RPMI7951 (cell line): ENCODE data around the gene AGXT. TPM values are rescaled to one million over a fixed set of nuclear protein-coding genes. Genes with fewer than 3 reads are reported as not detected.

Experiments used
- DNase-seq: peaks from one replicate; pipeline ENCODE4 v3.0.0-alpha.2; 2012; ENCODE audit warnings: low read depth
- total RNA-seq: library from RNA; depleted of rRNA; stranded (reverse); fragments of >200 nt; shearing (Covaris generic); gene quantifications from 2 replicates; pipeline ENCODE4 v1.2.3, GENCODE V29; 2014

Gene AGXT
- total RNA-seq, 1 experiment from 2014 or later = 0.24 TPM

DNA sequence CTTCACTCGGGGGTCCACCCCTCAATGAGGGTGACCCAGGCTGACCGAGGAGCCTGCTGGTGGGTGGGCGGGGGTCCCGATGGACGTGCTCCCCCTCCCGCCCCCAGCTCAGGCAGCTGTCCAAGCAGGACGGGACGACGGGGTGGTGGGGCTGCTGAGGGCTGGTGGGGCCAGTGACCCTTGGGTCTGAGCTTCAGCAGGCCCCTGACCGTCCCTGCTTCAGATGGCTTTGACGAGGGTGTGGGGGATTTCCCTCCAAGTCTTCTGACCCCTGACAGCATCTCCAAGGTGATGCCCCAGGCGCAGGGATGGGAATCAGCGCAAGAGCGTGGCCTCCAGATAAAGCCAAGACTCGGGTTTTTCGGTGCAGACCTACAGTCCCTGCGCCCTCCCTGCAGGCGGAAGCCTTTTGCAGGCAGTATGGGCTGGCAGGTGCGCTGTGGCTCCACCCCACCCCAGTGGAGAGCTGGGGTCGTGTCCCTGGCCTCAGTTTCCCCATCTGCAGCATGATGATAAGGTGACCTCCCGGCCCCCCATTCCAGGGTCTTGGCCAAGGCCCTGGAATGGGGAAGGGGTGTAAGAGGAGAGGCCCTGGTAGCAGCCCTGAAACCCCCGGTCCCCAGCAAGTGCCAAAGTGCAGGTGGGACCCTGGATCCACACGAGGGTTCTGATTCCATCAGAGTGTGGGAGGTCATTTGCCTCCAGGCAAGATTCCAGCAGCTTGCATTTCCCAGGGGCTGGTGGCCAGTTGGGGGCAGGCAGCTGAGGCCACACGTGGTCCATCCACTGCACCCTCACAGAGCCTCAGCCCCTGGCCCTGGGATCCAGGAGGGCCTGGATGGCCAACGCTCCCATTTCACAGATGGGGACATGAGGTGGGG is 46.3 kb downstream of the AGXT start:
- peak; percentile 75 for DNase-seq

DNA sequence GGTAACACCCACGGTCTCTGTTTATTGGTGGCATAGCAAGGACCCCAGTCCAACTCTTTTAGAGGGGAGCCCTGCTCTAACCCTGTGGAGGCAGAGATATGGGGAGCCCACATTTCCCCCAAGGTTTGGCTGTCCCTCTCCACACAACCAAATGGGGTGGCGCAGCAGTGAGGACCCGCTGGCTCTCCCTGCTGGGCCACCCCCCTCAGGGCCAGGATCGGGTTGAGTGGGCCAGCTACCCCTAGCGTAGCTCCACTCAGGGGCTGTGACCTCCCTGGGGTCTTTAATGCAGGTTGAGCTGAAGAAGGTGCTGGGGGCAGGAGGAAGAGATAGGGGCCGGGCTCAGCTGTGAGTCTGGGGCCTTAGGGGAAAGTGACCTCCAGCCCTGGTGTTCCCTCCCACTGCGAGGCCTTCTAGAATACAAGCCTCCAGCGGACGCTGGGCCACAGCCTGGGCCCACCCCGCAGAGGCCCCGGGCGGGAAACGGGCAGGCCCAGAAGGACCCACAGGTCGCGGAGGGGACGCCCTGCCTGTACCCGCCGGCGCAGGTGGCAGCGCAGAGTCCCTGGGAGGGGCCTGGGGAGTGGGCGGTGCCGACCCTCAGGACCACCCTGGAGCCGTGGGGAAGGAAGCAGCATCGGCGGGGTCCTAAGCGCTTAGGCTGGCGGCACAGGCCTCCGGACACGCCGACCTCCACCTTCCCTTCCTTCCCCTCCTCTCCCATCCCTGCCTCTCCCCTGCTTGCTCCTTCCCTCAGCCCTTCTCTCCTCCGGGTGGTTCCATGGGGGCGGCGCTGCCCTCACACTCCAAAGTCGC is 47.1 kb downstream of the AGXT start:
- no peak for DNase-seq

DNA sequence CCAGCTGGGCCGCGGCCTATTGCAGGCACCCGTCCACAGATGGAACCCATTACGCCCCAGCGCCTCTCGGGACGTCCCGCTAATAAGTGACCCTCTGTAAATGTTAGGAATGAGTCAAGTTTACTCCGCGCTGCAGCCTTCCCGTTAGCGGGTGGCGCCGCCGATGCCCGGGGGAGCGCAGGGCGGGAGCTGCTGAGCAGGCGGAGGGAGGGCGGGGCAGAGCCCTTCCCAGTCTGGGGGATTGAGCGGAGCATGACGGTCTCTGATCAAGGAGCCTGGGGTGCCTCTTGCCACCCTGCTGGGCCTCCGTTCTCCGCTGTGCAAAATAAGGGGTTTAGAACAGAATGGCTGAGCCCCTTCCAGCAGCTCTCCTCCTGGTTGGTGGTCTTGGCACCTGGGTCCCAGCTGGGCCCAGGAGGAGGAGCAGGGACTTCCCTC is 48.0 kb downstream of the AGXT start:
- DNase-seq = peak; percentile 97

DNA sequence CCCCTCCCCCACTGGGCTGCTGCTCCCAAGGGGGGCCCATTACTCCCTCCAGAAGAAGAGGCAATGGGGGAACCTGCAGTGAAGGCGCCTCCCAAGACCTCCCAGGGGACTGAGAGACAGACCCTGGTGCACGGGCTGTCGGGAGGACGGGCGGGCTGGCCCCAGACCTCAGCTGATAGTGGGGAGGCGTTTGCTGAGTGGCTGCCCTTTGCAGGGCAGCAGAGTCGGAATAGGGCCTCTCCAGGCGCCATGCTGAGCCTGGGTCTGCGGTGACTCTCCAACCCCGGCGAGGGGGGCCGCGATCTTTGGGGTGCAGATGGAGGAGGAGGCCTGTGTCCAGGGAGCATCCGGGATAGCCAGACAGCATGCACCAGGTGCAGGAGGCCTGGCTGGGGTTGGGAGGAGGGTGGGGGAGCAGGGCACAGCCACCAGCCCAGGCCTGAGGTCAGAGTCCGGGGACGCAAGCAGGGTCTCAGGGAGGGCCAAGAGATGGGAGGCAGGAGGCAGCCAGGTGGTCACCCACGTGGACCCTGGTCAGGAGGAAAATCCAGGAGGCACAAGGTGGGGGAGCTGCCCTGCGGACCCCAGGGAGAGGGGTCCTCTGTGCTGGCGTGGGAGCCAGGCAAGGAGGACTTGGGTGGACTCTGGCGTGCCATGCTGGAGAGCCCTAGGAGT is 48.5 kb downstream of the AGXT start:
- no peak for DNase-seq

DNA sequence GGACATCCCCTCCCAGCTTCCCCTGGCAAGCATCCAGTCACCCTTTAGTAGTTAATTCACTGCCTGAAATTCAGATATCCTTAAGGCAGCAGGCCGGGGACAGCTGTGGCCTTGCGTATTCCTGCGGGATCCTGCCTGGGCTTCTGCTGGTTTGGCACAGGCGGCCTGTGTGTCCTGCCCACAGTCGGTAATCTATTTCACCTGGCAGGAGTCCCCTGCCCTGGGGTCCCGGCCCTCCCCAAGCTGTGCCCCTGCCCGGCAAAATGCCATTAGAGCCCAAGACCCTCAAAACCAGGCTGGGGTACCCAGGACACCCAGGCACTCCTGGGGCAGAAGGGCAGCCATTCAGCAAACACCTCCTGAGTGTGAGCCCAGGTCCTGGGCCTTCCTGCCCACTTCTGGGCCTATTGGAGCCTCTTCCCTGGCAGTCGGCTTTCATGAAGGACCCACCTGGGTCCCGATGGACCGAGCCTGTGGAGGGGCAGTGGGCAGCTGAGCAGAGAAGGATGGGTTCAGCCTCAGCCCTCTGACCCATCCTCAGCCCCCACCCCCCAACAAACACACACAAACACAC is 49.1 kb downstream of the AGXT start:
- peak; percentile 84 for DNase-seq

DNA sequence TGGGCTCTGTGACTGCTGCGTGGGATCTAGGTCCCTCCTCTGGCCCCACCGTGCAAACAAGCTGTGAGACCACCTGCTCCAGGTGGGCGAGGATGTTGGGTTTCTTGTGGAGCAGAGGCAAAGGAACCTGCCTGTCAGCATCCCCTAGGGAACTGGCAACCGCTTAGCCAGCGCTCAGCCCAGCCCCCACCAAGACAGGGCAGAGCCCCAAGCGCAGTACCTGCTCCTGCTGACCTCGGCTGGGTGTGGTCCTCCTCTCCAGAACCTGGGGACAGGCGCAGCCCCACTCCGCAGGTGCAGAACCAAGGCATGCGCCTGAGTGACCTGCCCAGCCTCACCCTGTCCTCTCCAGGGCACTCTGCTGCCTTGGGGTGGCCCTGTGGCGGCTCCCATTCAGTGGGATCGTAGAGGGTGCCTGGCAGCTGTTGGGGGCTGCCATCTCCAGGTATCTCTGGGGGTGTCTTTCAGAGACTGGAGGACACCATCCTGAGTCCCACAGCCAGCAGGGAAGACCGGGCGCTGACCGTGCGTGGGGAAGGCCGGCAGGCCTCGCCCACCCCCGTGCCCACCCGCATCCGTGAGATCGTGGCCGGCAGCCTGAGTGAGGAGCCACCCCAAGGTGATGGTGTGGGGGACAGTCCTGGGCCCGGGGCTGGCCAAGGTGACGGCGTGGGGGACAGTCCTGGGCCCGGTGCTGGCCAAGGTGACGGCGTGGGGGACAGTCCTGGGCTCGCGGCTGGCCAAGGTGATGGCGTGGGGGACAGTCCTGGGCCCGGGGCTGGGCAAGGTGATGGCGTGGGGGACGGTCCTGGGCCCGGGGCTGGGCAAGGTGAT is 49.9 kb downstream of the AGXT start:
- DNase-seq = no peak

DNA sequence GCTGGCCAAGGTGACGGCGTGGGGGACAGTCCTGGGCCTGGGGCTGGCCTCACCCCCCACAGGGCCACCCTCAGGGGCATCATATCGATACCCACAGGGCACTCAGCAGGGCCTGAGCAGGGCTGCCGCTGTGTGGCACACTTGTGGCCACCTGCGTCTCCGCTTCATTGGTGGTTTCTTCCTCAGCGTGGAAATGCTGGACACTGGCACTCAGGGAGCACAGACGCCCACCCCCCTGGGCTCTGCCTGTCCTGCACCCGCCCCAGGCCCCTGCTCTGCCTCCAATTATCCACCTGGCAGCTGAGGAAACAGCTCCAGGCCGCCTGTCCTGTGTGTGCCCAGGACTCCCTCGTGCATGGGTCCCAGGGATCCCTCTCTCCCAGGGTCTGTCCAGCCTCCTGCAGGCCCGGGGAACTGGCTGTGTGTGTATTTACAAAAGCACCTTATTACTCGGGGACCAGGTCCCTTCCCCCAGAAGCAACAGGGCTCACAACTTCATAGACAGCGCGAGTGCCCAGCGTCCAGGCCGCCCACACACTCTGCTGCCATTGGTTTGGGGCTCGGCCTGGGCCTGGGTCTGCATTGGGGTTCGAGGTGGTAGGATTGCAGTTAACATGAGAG is 50.6 kb downstream of the AGXT start:
- no peak for DNase-seq

DNA sequence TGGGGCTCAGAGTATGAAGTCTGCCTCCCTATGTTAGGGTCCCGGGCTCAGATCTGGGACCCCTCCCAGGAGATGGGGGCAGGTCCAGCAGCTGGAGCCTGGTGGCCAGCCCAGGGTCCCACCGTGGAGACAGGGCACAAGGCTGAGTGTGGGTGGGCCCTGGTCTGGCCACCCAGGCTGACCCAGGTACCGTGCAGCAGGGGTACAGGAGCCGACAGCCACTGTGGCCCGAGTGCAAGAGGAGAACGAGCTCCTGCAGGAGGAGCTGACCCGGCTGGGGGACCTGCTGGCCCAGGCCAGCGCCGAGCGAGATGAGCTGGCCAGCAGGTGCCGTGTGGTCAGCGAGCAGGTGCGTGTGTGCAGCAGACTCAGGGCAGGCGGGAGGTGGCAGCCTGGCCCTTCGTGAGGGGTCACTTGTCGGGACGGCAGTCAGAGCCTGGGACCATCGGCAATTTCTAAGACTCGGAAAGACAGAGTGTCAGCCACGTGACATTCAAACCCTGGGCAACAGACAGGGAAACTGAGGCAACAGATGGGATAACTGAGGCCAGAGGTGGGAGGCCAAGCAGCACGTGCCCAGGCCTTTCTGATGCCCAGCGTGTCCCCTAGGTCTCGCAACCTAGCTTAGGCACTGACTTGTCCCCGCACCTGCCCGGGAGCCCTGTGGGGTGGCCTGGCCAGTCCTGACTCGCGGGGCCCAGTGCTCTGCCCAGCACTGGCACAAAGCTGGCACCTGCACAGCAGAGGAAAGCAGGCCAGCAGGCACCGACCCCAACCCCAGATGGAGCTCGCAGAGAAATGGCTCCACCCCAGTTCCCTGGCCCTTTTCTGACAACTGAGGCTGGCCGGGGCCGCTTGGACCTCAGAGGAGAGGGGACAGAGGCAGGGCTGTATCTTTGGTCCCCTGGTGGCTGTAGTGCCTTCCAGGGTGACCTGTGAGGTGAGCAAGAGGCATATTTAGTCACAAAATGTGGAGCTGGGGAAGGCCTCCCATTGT is 51.5 kb downstream of the AGXT start:
- no peak for DNase-seq

DNA sequence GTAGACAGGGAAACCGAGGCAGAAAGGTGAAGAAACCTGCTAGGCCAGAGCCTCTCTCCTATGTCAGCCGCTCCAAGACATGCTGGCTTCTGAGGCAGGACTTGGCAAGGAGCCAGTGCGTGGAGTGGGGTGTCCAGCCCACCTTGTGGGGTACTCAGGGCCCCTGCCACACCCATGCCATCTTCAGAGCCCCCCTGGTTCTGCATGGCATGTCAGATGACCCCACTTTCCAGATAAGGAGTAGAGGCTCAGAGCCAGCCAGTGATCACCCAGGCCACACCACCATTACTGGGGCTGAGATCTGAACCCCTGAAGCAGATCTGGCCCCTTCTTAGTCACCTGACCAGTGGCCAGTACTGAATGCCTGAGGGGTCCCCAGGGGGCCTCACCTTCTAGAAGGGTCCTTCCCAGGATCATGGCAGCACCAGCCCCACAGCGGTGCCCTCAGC is 52.2 kb downstream of the AGXT start:
- DNase-seq = no peak

DNA sequence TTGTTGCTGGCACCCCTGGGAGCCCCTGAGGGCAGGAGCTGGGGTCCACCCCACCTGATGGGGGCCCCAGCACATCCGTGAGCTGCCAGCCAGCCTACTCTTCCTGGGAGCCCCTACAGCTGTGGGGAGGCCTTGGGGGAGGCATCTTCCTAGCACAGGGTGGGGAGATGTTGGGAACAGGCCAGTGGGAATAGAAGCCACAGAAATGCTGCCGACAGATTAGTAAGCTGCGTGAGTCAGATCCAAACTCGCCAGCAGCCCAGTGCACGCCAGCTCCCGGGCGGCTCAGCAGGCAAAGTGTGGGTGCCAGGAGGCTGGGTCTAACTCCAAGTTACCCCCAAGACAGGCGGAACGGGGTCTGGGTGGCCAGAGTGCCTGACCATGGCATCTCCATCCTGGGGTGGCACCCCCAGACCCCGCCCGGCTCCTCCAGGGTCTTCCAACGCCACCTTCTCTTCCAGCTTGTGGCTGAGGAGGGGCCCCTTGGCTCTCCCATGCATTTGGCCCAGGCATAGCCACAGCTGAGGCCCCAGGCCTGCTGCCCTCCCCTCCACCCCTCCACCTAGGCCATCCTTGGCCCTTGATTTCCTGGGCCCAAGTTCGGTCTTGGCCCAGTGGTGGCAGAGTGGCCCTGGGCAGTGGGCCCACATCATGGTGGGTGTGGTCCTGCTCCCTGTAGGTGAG is 52.8 kb downstream of the AGXT start:
- peak; percentile 98 for DNase-seq

DNA sequence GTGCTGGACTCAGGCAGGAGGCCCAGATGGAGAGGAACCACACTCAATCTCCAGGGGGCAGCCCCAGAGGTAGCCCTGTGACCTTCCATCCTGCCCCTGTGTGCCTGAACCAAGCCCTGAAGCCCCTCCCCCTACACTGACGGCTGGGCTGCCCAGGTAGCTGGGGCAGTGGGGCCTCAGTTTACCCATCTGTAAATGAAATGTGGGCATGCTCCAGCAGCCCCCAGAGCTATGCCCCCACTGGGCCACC is 53.3 kb downstream of the AGXT start:
- no peak for DNase-seq

DNA sequence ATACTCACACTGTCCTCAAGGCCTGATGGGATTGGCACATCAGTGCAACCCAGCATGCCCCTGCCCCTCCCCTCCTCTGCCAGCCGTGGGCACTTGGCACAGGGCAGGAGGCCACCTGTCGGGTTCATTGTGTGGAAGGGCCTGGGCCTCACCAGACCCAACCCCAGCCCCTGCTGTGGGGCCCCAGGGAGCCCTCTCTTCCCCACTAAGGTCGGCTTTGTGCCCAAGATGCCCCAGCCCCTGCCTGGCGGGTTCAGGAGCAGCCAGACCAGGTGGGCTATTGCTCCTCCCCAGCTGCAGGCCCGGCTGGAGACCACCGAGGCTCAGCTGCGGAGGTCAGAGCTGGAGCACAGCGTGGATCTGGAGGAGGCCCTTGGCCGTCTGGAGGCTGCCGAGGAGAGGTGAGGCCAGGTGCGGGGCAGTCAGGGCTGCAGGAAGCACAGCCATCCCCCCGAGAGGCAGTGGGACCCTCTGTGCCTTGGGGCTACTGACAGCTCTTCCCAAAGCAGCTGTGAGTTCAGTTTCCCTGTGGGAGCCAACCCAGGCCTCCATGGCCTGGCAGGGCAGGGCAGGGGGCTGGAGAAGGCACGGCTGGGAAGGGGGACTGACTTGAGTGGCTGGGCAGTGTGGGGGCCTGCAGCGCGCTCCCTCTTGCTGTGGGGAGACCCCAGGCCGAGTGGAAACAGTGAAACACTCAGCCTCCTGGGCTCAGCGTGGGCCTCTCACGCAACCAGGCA is 53.8 kb downstream of the AGXT start:
- no peak for DNase-seq

DNA sequence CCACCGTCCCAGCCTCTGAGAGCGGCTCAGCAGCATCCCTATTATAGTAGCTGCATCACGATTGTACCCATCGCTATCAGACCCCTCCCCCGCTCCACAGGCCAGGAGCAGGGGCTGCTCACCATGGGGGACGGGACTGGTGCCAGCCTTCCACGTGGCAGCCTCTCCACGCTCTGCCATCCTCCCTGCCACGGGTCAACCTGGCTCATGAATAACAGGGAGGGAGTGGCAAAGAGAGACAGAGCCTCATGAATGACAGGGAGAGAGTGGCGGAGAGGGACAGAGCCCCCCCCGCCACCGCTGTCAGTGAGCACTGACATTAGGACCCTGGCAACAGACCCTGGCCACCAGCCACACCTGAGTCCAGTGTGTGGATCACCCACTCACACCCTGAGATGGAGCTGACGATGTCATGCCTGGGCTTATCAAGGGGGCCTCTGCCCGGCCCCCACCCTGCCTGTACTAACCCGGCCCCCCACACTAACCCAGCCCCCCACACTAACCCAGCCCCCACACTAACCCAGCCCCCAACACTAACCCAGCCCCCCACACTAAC is 54.4 kb downstream of the AGXT start:
- no peak for DNase-seq

DNA sequence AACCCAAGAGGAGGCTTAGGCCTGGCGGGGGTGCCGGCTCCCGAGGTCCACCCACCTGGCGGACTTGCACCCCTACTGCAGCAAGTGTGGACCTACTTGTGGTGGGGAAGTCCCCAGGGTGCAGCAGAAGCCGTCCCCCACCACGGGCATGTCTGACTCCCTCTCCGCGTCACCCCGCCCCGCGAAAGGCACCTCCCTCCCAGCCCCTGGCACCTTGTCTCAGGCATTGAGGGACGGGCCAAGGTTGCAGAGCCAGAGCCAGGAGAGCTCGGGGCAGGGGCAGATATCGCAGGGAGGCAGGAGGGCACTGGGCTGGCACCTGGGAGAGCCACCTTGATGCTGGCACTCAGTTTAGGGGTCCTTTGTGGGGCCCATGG is 56.6 kb downstream of the AGXT start:
- no peak for DNase-seq

DNA sequence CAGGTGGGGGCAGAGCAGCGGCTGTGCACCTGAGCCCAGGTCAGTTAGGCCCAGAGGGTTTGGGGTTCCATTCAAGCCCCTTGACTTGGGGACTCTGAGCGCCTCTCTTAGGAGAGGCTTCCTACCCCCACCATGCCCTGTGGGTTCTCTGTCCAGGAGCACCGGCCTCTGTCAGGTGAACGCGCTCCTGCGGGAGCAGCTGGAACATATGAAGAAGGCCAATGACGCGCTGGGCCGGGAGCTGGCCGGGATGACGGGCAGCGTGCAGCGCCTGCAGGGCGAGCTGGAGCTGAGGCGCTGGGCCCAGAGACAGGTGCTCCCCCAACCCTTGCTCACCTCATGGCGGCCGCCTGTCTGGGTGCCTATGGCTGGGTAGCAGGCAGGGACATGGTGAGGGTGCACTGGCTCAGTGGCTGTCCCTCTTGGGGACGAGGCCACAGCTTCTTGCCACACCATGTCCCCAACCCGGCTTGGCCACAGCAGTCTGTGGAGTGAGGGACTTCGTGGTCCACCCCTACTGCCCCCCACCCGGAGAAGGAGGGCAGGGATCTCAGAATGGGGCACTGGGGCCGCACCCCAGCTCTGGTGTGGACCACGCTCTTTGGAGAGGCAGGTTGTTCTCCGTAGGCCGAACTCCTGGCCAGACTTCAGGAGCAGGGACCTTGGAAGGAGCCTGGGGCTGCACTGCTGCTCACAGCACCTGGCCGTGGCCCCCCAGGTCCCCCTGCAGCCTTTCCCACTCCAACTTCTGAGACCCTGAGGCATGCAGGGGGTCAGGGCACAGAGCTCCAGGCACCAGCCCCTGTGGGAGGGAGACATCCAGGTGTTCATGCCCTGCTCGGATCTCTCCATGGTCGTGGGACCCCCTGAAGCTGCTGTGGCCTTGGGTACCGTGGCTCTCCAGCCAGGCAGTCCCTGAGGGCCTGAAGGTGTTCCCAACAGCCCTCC is 57.2 kb downstream of the AGXT start:
- DNase-seq = no peak

DNA sequence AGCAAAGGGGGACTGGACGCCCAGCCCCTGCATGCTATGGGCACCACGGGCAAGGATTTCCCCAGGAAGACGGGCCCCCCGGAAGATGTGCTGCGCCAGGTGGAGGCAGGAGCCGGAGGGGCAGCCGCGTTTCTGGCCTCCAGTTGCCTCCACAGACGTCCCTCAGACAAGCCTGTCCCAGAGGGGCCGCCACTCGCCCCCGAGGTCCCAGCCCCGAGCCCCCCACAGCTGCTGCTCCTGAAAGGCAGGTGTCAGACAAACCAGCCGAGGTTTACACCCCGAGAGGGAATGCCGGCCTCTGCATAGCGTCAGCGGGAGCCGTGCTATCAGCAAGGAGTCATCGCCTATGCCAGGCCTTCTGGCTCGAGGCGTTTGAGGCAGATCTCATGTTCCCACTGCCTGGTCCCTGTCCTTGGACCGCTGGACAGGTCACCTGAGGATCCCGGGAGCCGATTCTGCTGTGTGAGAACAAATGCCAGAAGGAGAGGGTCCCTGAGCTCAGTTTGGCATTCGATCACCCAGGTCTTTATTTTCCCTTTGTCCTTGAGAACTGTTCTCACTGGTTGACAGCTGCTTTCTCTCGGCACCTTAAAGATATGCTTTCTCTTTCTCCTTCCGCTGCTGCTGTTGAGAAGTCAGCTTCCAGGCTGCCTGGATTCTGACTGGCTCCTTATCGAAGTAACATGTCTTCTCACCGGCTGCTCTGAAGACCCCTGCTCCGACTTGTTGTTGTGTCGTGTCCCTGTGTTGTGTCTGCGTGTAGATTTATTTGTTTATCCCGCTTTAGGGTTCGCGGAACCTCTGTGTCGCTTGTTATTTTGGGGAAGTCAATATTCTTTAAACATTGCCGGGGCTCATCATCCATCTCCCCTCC is 58.1 kb downstream of the AGXT start:
- DNase-seq = peak; percentile 68
